ENCODE data around the gene MTMR10.

GRCh38 chr15:30919877-30920550 lies 71.4 kb downstream of the MTMR10 start:
- TF ChIP-seq CTCF (IDR thresholded peaks at IDR 0.05 in 4 of 5, conservative IDR thresholded peaks at IDR 0.05 in 1 of 5) (no peak), POLR2A (IDR thresholded peaks at IDR 0.05) (no peak)

Measured in gastrocnemius medialis (tissue), 4 donors.